SK-N-SH treated with all-trans-retinoic acid at 6 μM for 48 hours (cell line): Measurements from ENCODE around the gene CDC42EP2.
A peak's percentile ranks its signal among the peaks of the same experiment; 100 is the strongest.

ENCODE experiments used
- ATAC-seq: fragments of 200-7000 bp; cut with Tn5 transposase; 3 replicates; pipeline ENCODE4 v1.9.1; 2020; ENCODE audit warnings: mild to moderate bottlenecking, moderate library complexity
- ARNTL ChIP-seq: fragments of 450-650 bp; formaldehyde crosslinking; IDR thresholded peaks from 2 replicates; pipeline ENCODE4 v1.5.0; 2020; ENCODE audit warnings: low read depth, mild to moderate bottlenecking, moderate library complexity, borderline replicate concordance
- CREB5 ChIP-seq: fragments of 250-450 bp; sonication (Bioruptor Pico); IDR thresholded peaks from 2 replicates; pipeline ENCODE4 v1.5.1; 2020; ENCODE audit warnings: low read depth, mild to moderate bottlenecking, moderate library complexity
- CSRNP3 ChIP-seq: fragments of 250-450 bp; sonication (Bioruptor Pico); IDR thresholded peaks from 2 replicates; pipeline ENCODE4 v1.5.1; 2021; ENCODE audit warnings: mild to moderate bottlenecking, moderate library complexity
- ESRRG ChIP-seq: fragments of 250-450 bp; sonication (Bioruptor Pico); IDR thresholded peaks from 2 replicates; pipeline ENCODE4 v1.6.1; 2021; ENCODE audit warnings: mild to moderate bottlenecking
- GLIS3 ChIP-seq: fragments of 250-450 bp; sonication (Bioruptor Pico); IDR thresholded peaks from 2 replicates; pipeline ENCODE4 v1.5.0; 2020; ENCODE audit warnings: mild to moderate bottlenecking, moderate library complexity
- ISL1 ChIP-seq: fragments of 250-450 bp; sonication (Bioruptor Pico); IDR thresholded peaks from 2 replicates; pipeline ENCODE4 v2.1.2; 2022; ENCODE audit warnings: mild to moderate bottlenecking, moderate library complexity
- OSR1 ChIP-seq: fragments of 250-450 bp; sonication (Bioruptor Pico); IDR thresholded peaks from 2 replicates; pipeline ENCODE4 v1.8.0; 2022; ENCODE audit warnings: moderate library complexity, mild to moderate bottlenecking, inconsistent platforms
- PATZ1 ChIP-seq: fragments of 250-450 bp; sonication (Bioruptor Pico); IDR thresholded peaks from 2 replicates; pipeline ENCODE4 v1.8.0; 2020; ENCODE audit warnings: mild to moderate bottlenecking, moderate library complexity, borderline replicate concordance
- POU6F1 ChIP-seq: fragments of 250-450 bp; sonication (Bioruptor Pico); IDR thresholded peaks from 2 replicates; pipeline ENCODE4 v1.8.0; 2021; ENCODE audit warnings: low read depth, mild to moderate bottlenecking, moderate library complexity, borderline replicate concordance
- PPARA ChIP-seq: fragments of 250-450 bp; sonication (Bioruptor Pico); IDR thresholded peaks from 2 replicates; pipeline ENCODE4 v1.5.0; 2020; ENCODE audit warnings: mild to moderate bottlenecking, borderline replicate concordance
- RARB ChIP-seq: fragments of 250-450 bp; sonication (Bioruptor Pico); IDR thresholded peaks from 2 replicates; pipeline ENCODE4 v1.8.0; 2021; ENCODE audit warnings: mild to moderate bottlenecking, moderate library complexity
- SNAI2 ChIP-seq: fragments of 250-450 bp; sonication (Bioruptor Pico); IDR thresholded peaks from 2 replicates; pipeline ENCODE4 v1.5.0; 2020; ENCODE audit warnings: mild to moderate bottlenecking, moderate library complexity
- TCF4 ChIP-seq: fragments of 250-450 bp; sonication (Bioruptor Pico); IDR thresholded peaks from 2 replicates; pipeline ENCODE4 v1.8.0; 2021; ENCODE audit warnings: mild to moderate bottlenecking, moderate library complexity, borderline replicate concordance
- TOX ChIP-seq: fragments of 250-450 bp; sonication (Bioruptor Pico); IDR thresholded peaks from 2 replicates; pipeline ENCODE4 v1.8.0; 2021; ENCODE audit warnings: mild to moderate bottlenecking, moderate library complexity, borderline replicate concordance
- TSHZ2 ChIP-seq: fragments of 250-450 bp; sonication (Bioruptor Pico); IDR thresholded peaks from 2 replicates; pipeline ENCODE4 v1.5.0; 2020; ENCODE audit warnings: mild to moderate bottlenecking, moderate library complexity
- ZC3H10 ChIP-seq: fragments of 250-450 bp; sonication (Bioruptor Pico); IDR thresholded peaks from 2 replicates; pipeline ENCODE4 v1.5.1; 2021; ENCODE audit warnings: mild to moderate bottlenecking, moderate library complexity
- ZFP3 ChIP-seq: fragments of 250-450 bp; sonication (Bioruptor Pico); IDR thresholded peaks from 2 replicates; pipeline ENCODE4 v1.5.0; 2020; ENCODE audit warnings: mild to moderate bottlenecking, moderate library complexity
- ZFP30 ChIP-seq: fragments of 450-650 bp; formaldehyde crosslinking; IDR thresholded peaks from 2 replicates; pipeline ENCODE4 v1.5.0; 2022; ENCODE audit warnings: mild to moderate bottlenecking, moderate library complexity
- ZNF565 ChIP-seq: fragments of 450-650 bp; formaldehyde crosslinking; conservative IDR thresholded peaks from 2 replicates; pipeline ENCODE4 v1.5.0; 2020; ENCODE audit warnings: low read depth, mild to moderate bottlenecking, moderate library complexity
- ZNF70 ChIP-seq: fragments of 450-650 bp; formaldehyde crosslinking; IDR thresholded peaks from 2 replicates; pipeline ENCODE4 v1.5.0; 2020; ENCODE audit warnings: mild to moderate bottlenecking, moderate library complexity
- ZNF8 ChIP-seq: fragments of 450-650 bp; formaldehyde crosslinking; IDR thresholded peaks from 2 replicates; pipeline ENCODE4 v1.5.0; 2020; ENCODE audit warnings: mild to moderate bottlenecking, moderate library complexity

CDC42EP2 gene

GRCh38 chr11:65353376-65353775 lies 38.7 kb downstream of the CDC42EP2 start:
- ATAC-seq = no peak
- TF ChIP-seq ZNF8 (no peak), CREB5 (CRISPR knock-in tag) (no peak), ZFP30 (CRISPR knock-in tag) (no peak), PATZ1 (CRISPR knock-in tag) (no peak), ZNF70 (CRISPR knock-in tag) (no peak), ESRRG (CRISPR knock-in tag) (no peak), SNAI2 (no peak), TOX (CRISPR knock-in tag) (no peak), ZC3H10 (no peak), RARB (no peak)

GRCh38 chr11:65353900-65354264 lies 39.2 kb downstream of the CDC42EP2 start:
- no peak for TF ChIP-seq RARB
- TF ChIP-seq ISL1 (CRISPR knock-in tag) = no peak
- no peak for TF ChIP-seq ZFP30 (CRISPR knock-in tag)
- no peak for TF ChIP-seq GLIS3
- TF ChIP-seq TCF4 (CRISPR knock-in tag) = no peak
- no peak for TF ChIP-seq POU6F1
- no peak for TF ChIP-seq ZC3H10
- no peak for TF ChIP-seq ZFP3 (CRISPR knock-in tag)
- no peak for TF ChIP-seq OSR1 (CRISPR knock-in tag)
- no peak for TF ChIP-seq TSHZ2
- TF ChIP-seq ZNF70 (CRISPR knock-in tag) = no peak
- no peak for TF ChIP-seq ARNTL
- TF ChIP-seq CSRNP3 (CRISPR knock-in tag) = no peak
- TF ChIP-seq PPARA = no peak
- no peak for TF ChIP-seq SNAI2

GRCh38 chr11:65354265-65355012 lies 39.8 kb downstream of the CDC42EP2 start, which contains the start of gene TIGD3:
TSS of gene TIGD3 (plus strand) at chr11:65354751. CDS start at chr11:65355809, 1,058 bp downstream.
- no peak for TF ChIP-seq OSR1 (CRISPR knock-in tag)
- 0 out of 2 replicates have a peak, but pooled peaks have one; percentile 22 for TF ChIP-seq ZNF565
- ATAC-seq = peak; percentile 95

More at GRCh38 chr11:65353900-65354264, 39.2 kb downstream of the CDC42EP2 start:
- no peak; the same call in 2 of the 3 replicates for ATAC-seq
